Activated T-helper 9 cell treated with anti-CD3 and anti-CD28 coated beads, Interleukin-2, amount 50 U/mL, for 16 hours (primary cell): ENCODE results near the gene STK32C.

Experiments
- DNase-seq: peaks from one replicate; pipeline ENCODE4 v3.0.0-alpha.2; 2020; ENCODE audit warnings: low read depth

The STK32C gene

DNA sequence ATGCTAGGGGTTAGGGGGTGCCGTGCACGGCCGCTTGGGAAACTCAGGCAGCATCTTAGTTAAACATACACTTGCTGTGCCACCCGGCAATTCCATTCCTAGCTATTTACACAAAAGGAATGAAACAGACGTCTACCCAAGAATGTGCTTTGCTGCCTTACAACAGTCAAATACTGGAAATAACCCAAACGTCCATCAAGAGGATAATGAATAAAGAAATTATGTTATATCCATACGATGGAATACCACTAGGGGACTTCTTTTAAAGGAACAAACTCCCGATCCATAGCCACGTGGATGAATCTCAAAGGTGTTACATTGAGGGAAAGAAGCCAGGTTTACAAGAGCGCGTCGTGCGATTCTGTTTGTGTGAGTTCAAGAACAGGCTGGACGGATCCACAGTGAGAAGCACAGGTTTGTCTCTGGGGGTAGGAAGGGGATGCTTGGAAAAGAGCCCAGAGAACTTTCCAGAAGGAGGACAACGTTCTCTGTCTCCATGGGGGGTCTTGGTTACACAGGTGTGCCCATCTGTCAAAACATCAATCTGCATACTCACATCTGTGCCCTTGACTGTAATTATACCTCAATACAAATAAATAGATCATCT, 41.8 kb downstream of the STK32C start:
- no peak for DNase-seq

DNA sequence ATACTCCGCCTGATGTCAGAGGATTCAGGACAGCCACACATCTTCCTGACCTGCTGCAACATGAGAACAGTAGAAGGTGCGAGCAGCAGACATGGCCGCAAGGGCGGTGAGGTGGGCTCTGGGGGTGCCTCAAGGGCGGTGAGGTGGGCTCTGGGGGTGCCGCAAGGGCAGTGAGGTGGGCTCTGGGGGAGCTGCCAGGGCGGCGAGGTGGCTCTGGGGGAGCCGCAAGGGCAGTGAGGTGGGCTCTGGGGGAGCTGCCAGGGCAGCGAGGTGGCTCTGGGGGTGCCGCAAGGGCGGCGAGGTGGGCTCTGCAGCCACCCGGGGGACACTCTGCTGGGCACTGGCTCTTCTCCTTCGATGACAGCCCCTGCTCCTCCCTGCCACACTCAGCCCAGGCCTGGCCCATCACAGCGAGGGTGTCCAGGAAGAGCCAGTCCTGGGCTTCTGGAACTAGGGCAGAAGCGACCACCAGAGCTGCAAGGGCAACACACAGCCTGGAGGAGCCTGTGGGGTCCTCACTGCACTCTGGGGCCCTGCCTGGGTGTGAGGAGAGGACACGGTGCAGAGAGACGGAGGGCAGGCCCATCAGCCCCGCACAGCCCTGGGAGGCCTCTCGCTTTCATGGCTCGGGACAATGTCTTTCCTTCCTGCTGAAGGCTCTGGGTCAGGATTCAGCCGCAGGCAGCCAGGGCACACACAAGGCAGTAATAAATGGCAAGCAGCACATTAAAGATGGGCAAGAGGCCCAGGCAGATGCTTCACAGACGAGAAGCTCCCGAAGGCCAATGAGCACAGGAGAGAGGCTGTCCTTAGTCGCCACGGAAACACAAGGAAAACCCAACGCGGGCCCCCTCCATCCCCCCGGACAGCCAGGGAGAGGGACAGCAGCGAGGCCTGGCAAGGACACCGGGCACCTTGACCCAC, 42.5 kb downstream of the STK32C start:
- no peak for DNase-seq

DNA sequence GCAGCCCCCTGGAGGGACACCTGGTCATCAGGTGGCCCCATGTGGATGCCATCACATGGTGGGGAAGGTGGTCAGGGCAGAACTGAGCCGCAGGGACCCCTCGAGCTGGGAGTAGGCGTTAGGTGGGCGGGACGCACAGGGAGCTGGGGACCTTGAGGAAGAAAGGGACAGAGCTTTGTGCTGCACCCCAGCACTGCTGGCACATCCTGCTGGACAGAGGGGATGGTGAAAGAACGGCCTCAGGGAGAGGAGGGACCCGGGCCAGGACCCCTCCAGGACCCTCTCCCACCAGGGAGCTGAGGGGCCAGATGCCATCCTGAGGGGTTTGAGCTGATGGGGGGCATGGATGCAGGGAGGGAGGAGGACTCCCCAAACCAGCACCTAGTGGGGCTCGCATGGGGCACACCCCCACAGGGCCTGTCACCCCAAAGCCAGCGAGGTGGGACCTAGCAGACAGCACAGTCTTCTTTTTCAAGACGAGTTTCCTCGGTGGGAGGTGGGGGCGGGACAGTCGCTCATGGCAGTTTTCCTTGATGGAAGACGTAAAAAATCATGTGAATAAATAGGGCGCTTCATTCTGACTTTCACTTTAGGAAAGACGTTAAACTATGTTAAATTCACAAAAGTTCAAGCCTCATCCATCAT, 43.3 kb downstream of the STK32C start:
- no peak for DNase-seq

DNA sequence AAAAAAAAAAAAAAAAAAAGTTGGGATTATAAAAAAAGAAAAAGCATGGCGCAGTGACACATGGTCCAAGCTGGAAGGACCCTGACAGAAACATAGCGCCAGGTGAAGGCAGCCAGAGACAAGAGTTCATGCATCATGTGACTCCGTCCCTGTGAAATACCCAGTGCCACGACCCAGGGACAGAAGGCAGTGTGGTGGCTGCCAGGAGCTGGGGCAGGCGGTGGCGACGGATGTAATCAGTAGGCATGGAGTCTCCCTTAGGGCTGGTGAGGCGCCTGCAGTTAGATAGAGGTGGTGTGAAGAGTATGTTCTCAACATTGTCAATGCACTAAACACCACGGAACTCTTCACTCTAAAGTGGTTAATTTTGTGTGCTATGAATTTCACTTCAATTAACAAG, 43.9 kb downstream of the STK32C start:
- DNase-seq = no peak

DNA sequence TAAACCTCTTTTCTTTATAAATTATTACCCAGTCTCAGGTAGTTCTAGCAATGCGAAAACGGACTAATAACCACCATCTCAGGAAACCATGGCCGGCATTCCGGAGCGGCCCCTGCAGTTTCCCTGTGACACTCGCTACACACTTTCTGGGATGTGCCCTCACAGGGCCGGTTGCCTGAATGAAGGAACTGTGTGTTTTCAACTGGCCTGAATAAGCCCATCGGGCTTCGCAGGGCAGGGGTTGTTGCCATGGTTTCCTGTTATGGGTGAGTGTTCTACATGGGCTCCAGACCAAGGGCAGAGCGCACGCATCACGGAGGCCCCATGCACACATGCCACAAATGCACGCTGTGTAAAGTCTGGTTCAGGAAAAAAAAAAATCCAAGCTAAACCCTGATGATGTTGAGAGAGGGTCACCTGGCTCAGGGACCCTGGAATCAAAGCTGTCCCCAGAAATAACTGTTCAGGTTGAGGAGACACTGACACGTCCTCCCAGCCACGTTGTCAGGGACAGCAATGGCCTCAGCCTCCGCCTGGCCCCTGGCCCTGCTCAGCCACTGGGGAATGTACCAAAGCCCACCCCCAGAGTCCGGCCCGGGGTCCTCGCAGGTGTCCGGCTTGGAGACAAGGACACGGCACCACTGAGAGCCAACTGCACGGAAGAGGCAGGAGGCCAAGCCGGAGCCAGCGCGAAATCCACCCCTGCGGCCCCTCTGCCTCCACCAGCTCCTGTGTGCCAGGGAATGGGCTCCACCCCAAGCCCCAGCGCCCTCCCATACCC, 47.9 kb downstream of the STK32C start:
- DNase-seq = no peak

DNA sequence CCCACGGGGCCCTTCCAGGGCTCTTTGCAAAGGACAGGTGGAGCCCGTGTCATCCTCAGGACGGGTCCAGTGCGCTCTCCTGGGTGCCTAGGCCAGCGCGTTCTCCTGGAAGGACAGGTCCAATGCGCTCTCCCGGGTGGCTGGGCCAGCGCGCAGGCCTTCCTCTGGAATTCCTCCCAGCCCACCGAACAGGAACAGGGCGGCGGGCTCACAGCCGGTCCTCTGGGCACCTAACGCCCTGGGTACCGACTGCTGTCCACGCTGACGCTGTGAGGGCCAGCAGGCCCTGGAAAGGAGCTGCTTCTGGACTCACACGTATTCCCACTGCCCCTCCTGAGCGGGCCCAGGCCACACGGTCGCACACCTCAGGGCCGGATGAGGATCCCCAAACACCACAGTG, 49.3 kb downstream of the STK32C start:
- DNase-seq = no peak

DNA sequence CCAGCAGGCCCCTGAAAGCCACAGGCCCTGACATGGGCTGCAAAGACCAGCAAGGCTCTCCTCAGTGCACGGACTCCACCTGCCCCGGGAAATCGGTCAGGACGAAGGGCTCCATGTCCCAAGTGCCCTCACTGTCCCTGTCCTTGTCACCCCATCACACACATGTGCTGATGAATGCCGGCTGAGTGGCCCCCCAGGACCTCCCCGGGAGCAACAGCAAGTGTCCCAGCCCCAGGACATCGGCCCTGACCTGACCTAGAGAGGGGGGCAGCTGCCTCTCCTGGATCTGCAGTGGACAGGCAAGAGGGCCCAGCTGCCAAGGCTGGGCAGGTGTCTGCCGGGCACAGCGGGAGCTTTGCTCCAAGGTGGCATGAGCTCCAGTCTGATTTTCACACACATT, 49.8 kb downstream of the STK32C start:
- DNase-seq = no peak

DNA sequence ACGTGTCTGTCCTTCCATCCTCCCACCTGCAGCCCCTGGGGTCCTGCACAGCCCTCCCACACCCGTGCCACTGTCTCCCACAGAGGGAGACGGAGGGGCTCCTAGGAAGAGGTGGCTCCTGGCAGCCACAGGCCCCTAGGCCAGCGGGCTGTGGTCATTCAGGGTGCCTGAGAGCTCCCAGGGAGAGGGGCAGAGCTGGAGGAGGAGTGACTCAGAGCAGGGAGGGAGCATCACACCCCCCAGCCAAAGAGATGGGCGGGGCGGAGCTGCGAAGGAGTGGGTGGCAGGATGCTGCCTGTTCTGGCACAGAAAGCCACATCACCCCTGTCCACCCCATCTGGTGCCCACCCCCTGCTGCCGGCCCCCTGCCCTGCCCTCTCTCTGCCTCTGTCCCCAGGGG, 50.5 kb downstream of the STK32C start:
- DNase-seq = no peak

DNA sequence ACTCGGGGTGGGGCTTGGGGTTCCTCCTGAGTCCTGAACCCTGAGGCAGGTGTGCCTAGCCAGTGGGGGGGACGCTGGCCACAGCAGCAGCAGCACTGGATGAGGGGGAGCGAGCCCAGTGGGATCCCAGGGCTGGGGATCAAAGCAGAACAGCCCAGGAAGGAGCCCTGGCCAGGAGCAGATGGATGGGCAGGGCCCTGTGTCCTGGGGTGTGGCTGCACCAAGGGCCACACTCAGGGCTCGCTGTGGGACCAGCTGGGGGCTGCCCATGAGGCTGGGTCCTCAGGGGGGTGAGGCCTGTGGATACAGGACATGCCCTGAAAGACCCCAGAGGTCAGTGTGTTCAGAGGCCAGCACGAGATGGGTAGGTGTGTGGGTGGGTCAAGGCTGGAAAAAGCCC, 50.9 kb downstream of the STK32C start:
- DNase-seq = no peak

DNA sequence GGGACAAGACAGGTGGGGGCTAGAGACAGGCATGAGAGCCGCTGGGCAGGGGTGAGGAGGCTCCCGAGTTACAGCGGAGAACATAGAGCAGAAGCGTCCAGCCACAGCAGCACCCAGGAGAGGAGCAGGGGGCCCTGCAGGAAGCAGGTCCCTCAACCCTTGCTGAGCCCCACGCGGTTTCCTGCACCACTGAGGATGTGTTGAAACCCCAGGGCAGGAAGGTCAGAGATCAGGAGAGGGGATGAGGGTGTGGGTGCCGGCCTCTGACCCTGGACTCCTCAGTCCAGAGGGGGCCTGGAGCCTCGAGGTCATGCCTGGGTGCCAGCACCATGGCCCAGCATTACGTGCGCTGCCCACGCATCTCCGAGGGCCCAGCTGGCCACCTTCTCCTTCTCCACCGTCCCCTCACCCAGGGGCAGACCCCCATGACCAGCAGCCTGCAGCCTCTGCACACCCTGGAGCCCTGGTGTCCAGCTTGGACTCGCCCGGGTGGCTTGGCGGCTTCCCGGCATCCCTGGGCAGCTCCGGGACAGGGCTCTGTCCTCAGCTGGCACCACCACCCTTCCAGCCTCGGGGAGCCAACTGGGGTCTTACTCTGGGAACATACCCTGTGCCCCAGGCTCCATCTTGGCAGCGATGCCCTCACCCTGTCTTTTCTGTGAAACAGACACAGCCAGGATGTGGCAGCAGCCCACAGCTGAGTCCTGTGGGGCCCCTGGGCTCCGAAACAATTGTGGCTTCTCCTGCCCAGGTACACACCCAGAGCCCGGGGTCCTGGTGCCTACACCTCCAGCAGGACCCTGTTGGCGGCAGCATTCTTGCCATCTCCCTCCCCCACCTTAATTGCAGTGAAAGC, 52.0 kb downstream of the STK32C start:
- no peak for DNase-seq

DNA sequence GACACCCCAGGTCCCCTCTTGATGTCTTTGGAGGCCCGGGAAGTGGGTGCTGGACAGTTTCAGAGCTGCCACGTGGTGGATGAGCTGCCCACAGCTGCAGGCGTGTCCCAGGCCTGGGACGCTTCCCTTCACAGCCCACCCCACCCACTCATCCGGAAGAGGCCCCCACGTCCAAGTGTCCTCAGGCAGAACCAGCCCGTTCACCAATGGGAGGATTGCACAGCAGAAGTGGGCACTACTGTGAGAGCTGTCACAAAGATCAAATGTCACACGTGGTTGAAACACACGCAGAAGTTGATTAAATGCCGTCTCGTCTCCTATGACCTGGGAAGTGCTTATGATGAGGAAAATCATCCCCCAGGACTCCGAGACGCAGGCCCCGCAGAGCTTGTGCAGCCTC, 52.9 kb downstream of the STK32C start:
- DNase-seq = no peak

DNA sequence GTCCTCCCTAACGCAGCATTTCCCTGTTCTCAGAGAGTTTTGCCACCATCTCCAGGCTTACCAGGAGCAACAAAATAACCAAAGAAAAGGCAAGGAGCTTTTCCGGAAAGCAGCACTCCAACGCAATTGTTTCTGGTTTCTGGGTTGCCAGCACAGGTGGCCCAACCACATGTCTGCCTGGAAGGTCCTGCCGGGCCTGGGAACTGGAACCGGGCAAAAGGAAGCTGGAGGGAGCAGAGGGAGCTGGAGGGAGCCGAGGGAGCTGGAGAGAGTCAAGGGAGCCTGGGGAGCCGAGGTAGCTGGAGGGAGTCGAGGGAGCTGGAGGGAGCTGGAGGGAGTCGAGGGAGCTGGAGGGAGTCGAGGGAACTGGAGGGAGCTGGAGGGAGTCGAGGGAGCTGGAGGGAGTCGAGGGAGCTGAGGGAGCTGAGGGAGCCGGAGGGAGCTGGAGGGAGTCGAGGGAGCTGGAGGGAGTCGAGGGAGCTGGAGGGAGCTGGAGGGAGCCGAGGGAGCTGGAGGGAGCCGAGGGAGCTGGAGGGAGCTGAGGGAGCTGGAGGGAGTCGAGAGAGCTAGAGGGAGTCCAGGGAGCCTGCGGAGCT, 54.6 kb downstream of the STK32C start:
- DNase-seq = no peak

DNA sequence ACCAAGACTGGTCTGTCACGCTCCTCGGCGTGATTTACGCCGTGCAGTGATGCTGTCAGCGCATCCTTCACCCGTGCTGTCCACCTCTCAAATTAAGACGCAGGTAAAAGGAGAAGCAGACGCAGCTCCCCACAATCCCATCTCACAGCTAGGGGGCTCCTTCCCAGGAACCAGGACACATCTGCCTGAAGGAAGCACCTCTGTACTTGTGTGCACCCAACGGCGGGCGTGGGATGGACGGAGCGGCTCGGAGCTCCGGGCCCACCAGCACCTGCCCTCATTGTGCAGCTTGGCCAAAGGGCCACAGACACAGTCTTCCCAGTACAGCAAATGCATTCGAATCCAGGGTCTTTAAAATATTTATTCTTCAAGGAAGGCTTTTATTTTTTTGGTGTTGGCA, 55.3 kb downstream of the STK32C start:
- DNase-seq = no peak

DNA sequence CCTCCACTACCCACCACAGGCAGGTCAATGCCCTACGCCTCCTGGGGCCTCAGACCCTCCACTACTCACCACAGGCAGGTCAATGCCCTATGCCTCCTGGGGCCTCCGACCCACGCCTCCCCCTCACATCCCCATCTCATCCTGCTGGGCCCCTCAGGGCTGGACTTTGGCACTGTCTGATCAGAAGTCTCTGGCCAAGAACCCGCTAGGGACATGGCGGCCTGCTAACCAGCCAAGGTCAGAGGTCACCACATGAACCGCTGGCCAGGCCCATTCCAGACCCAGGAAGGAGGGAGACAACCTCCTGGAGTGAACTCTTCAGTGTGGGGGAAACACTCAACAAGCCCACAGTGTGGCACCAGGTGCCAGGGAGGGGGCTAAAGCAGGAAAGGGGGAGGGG, 55.8 kb downstream of the STK32C start:
- no peak for DNase-seq

DNA sequence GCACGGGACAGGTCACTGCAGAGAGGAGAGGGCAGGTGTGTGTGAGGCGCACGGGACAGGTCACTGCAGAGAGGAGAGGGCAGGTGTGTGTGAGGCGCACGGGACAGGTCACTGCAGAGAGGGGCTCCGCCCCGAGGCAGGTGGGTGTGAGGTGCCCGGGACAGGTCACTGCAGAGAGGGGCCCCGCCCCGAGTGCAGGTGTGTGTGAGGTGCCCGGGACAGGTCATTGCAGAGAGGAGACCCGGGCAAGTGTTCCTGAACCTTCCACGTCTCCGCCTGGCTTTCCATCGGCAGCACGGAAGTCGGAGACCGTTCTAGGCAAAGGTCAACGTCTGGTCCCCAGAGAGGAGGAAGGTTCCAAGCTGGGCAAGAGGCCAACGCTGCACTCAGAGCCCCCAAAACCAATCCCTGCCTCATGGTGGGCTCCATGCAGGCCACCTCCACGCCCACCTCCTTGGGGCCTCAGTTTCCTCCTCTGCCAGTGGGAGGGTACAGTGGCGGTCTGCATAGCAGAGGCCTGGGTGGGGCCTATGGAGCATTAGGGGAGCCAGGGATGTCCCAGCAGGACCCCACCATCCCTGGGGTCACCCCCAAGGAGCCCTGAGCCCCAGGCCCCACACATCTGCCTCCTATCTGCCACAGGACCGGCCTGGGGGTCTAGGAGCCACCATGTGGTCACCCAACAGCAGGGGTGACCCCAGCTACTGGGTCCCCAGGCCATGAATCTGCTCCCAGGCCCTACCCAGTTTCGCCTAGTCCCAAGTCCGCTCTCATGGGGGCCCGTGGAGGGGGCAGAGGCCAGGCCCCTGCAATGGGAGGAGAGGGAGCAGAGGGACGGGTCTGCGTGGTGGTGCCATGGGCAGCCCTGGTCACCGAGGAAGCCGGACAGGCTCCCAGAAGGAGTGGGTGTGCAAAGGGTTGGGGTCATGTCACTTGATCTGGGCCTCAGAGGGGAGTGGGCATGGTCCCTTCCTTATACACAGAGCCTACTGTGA, 57.0 kb downstream of the STK32C start:
- no peak for DNase-seq

DNA sequence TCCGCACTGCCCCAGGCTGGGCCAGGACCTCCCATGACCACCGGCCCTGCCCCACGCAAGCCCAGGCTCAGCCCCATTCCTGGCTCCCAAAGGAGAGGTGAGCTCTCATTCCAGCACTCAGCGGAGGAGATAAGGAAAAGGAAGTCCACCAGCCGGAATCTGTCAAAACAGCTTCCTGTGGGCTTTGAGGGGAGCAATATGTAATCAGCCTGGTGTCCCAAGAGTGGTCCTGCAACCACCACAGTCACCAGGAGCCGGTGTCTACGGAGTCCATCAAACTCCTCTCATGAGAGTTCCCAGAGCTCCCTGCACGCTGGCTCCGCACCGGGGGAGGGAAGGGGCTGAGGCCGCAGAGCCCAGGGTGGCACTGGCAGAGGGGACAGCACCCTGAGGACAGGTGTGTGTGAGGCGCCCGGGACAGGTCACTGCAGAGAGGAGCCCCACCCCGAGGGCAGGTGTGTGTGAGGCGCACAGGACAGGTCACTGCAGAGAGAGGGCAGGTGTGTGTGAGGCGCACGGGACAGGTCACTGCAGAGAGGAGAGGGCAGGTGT, 57.9 kb downstream of the STK32C start:
- no peak for DNase-seq

DNA sequence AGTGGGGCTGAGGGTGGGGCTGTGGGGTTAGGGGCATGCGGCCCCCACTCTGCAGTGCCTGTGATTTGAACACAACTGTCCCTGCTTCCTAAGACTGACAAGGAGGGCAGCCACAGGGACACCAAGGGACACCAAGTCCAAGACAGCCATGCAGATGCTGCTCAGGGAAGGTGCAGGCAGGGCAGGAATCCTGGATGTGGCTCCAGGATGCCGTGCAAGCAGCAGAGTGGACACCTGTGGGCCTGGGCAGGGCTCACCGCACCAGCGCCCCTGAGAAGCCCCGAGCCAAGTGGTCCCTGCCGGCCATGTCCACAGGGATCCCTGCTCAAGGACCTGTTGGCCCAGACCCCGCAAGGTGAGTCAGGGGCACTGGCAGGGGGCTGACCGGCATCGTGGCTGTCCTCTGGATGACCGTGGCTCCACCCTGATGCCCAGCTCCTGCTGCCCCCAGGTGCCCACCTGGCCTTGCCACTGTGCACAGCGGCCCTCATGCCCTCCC, 58.5 kb downstream of the STK32C start:
- DNase-seq = no peak

DNA sequence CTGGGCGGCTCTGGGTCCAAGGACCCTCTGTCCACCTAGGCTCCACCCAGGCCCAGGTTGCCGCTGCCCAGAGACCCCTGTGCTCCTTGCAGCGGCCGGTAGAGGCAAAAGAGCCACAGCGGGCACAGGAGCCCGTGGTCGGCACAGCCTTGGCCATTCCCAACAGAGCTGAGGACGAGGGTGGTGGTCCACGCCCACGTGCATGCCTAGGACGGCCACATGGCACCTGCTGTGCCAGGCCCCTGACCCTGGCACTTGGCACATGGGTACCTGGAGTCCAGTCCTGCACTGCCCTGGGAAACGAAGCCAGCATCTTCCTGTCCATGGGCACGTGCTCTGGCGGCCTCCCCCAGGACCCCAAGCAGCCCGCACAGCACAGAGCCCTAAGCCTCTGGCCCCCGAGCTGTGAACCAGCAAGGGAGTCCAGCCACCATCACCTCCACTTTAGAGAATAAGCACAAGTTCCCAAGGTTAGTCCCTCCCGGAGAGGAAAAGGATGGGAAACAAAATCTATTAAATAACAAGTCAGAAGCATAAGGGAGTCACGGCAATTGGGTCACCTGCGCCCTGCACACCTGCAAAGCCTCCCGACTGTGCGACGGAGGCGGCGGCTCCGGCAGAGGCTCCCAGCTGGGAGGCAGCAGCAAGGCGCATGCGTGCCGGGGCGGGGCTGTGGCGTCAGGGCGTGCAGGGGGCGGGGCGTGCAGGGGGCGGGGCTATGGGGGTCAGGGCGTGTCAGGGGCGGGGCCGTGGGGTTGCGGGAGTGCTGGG, 59.1 kb downstream of the STK32C start:
- peak; percentile 13 for DNase-seq

DNA sequence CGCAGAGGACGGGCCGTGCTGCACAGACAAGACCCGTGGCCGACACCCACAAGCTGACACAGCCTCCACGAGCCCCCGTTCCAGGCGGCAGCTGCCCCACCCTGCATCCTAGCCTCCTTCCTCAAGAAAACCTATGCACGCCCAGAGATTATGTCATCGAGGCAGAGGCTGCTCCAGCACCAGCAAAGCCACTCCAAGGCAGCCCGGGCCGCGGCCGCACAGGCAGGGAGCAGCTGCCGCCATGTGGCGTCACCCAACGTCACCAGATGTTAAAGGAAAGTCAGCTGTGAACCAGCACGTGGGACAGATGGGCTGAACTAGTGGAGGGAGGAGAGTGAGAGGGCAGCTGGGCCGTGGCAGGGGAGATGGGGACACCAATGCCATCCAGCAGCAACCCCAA, 59.8 kb downstream of the STK32C start:
- DNase-seq = no peak
